Small intestine (tissue), 7 donors: ENCODE data around the gene KIF25. TPM values are rescaled to one million over a fixed set of nuclear protein-coding genes. Genes with fewer than 3 reads are reported as not detected.

ENCODE experiments used
- DNase-seq, 2 donors: peaks; one replicate each; pipeline versions ENCODE4 v3.0.0 to v3.0.0-alpha.2; 2013
- FAIRE-seq: peaks from 2 replicates; lab custom pipeline; 2012; peaks lifted over from hg19 to GRCh38; lab: Jason Lieb, UNC
- H3K27ac ChIP-seq, 3 donors: one replicate each; pipeline ENCODE4 v1.5.1; 2013; ENCODE audit warnings: low read length in 2 of 3, mild to moderate bottlenecking in 2 of 3, control low read depth in 1 of 3, inconsistent platforms in 1 of 3, low read depth in 1 of 3, moderate library complexity in 1 of 3
- H3K27me3 ChIP-seq, 3 donors: one replicate each; pipeline ENCODE4 v1.6.1; 2013; ENCODE audit warnings: low read length in 3 of 3, inconsistent platforms in 1 of 3; ENCODE audit not compliant: control insufficient read depth in 3 of 3, insufficient read depth in 3 of 3
- H3K36me3 ChIP-seq, 3 donors: one replicate each; pipeline ENCODE4 v1.6.1; 2013; ENCODE audit warnings: low read length in 3 of 3, inconsistent platforms in 1 of 3, low read depth in 1 of 3, mild to moderate bottlenecking in 1 of 3, moderate library complexity in 1 of 3; ENCODE audit not compliant: control insufficient read depth in 3 of 3, insufficient read depth in 2 of 3
- H3K4me1 ChIP-seq, 3 donors: one replicate each; pipeline ENCODE4 v1.6.1; 2013; ENCODE audit warnings: low read length in 2 of 3, inconsistent platforms in 1 of 3, low read depth in 1 of 3, mild to moderate bottlenecking in 1 of 3, moderate library complexity in 1 of 3; ENCODE audit not compliant: control insufficient read depth in 3 of 3, insufficient read depth in 2 of 3
- H3K4me3 ChIP-seq, 3 donors: one replicate each; pipeline ENCODE4 v1.5.1; 2013; ENCODE audit warnings: low read length in 3 of 3, control low read depth in 1 of 3, inconsistent platforms in 1 of 3, low read depth in 1 of 3, mild to moderate bottlenecking in 1 of 3, moderate library complexity in 1 of 3
- H3K9me3 ChIP-seq, 2 donors: one replicate each; pipeline ENCODE4 v1.6.1; 2013; ENCODE audit warnings: low read depth in 1 of 2, low read length in 1 of 2; ENCODE audit not compliant: control insufficient read depth in 2 of 2, insufficient read depth in 1 of 2
- WGBS, 3 donors: extraction: QIAGEN DNeasy Blood & Tissue Kit; methylation state at CpG; one replicate each; pipeline ENCODE4 v1.1.7; 2013; 5-methylcytosine and 5-hydroxymethylcytosine counted together
- polyA plus RNA-seq, 4 donors: library from polyadenylated mRNA; stranded (reverse) in 3 of 4; unstranded in 1 of 4; fragments of 200-250 nt in 3 of 4; fragments of 120-200 nt in 1 of 4; gene quantifications; one replicate each; pipeline versions ENCODE4 v1.2.1 to v1.2.3, GENCODE V29; 2013
- donor health status: healthy with polysubstance abuse.
- donor health status: control.
- donor health status: control.
- donor health status: Bipolar disorder and iron deficiency.
- donor health status: healthy.

Gene KIF25
- polyA plus RNA-seq, 4 donors, result 0.16 to 0.66 TPM; not detected in 2

- Histone ChIP-seq H3K4me3 (no peak overlapping the region), H3K27me3 (no peaks in the 10 kb centered on the region), H3K36me3 (no peaks in the 10 kb centered on the region), H3K4me1 (peaks cover 0 to 6% (median 0%) of the 10 kb centered on the region in 3 donors), H3K9me3 (peaks cover 0 to 10% of the 10 kb centered on the region in 2 donors), H3K27ac (no peak overlapping the region)
- FAIRE-seq (no peak), DNase-seq (no peak)
- WGBS, 3 donors, result 41 to 67% (median 51%) methylated on average over 5 of the region's 5 CpGs
Measured at GRCh38 chr6:168021581-168021980, 24.1 kb downstream of the KIF25 start.

- H3K9me3 ChIP-seq, result peaks cover 0 to 10% of the 10 kb centered on the region in 2 donors
- H3K4me3 ChIP-seq, result no peak overlapping the region
- no peaks in the 10 kb centered on the region for H3K27me3 ChIP-seq
- H3K27ac ChIP-seq, result no peak overlapping the region
- no peak for DNase-seq
- no peak for FAIRE-seq
- H3K36me3 ChIP-seq, result no peaks in the 10 kb centered on the region
- 69 to 81% (median 75%) methylated on average over 7 of the region's 7 CpGs for WGBS, 3 donors
- H3K4me1 ChIP-seq, result peaks cover 0 to 6% (median 0%) of the 10 kb centered on the region in 3 donors
Measured at GRCh38 chr6:168022488-168023321, 25.2 kb downstream of the KIF25 start.

- Histone ChIP-seq H3K27ac (no peak overlapping the region), H3K27me3 (no peaks in the 10 kb centered on the region), H3K4me1 (peaks cover 0 to 3% (median 0%) of the 10 kb centered on the region in 3 donors), H3K4me3 (no peak overlapping the region), H3K36me3 (no peaks in the 10 kb centered on the region), H3K9me3 (no peaks in the 10 kb centered on the region)
- DNase-seq, result no peak
- no peak for FAIRE-seq
- 89% methylated on average over 18 of the region's 18 CpGs for WGBS, 3 donors
Measured at GRCh38 chr6:168024951-168025510, 27.6 kb downstream of the KIF25 start.

GRCh38 chr6:168025831-168026710 is 28.6 kb downstream of the KIF25 start:
- H3K4me3 ChIP-seq, result no peak overlapping the region
- H3K27ac ChIP-seq, result no peak overlapping the region
- FAIRE-seq (no peak), DNase-seq (no peak)
- WGBS, 3 donors, result 86 to 94% (median 91%) methylated on average over 20 of the region's 20 CpGs
- no peaks in the 10 kb centered on the region for H3K36me3 ChIP-seq
- H3K27me3 ChIP-seq, result no peaks in the 10 kb centered on the region
- H3K4me1 ChIP-seq, result peaks cover 0 to 3% (median 0%) of the 10 kb centered on the region in 3 donors
- H3K9me3 ChIP-seq, result no peaks in the 10 kb centered on the region

- DNase-seq (no peak), FAIRE-seq (no peak)
- no peak overlapping the region for H3K4me3 ChIP-seq
- 88 to 93% (median 91%) methylated on average over 9 of the region's 9 CpGs for WGBS, 3 donors
- H3K27me3 ChIP-seq, result no peaks in the 10 kb centered on the region
- peaks cover 0 to 4% (median 3%) of the 10 kb centered on the region in 3 donors for H3K4me1 ChIP-seq
- H3K9me3 ChIP-seq, result no peaks in the 10 kb centered on the region
- H3K27ac ChIP-seq, result no peak overlapping the region
- H3K36me3 ChIP-seq, result no peaks in the 10 kb centered on the region
Measured at GRCh38 chr6:168026925-168027324, 29.5 kb downstream of the KIF25 start.

GRCh38 chr6:168027521-168027920 is 30.1 kb downstream of the KIF25 start:
- Histone ChIP-seq H3K4me3 (no peak overlapping the region), H3K9me3 (no peaks in the 10 kb centered on the region), H3K36me3 (no peaks in the 10 kb centered on the region), H3K27me3 (no peaks in the 10 kb centered on the region), H3K4me1 (peaks cover 0 to 5% (median 3%) of the 10 kb centered on the region in 3 donors), H3K27ac (no peak overlapping the region)
- FAIRE-seq (no peak), DNase-seq (no peak)
- WGBS, 3 donors, result 92 to 96% (median 95%) methylated on average over 16 of the region's 16 CpGs

GRCh38 chr6:168028181-168028580 is 30.7 kb downstream of the KIF25 start:
- no peaks in the 10 kb centered on the region for H3K27me3 ChIP-seq
- H3K36me3 ChIP-seq, result no peaks in the 10 kb centered on the region
- WGBS, 3 donors, result 90 to 93% (median 92%) methylated on average over 9 of the region's 9 CpGs
- DNase-seq (no peak), FAIRE-seq (no peak)
- H3K27ac ChIP-seq, result no peak overlapping the region
- H3K4me3 ChIP-seq, result no peak overlapping the region
- peaks cover 0 to 5% (median 3%) of the 10 kb centered on the region in 3 donors for H3K4me1 ChIP-seq
- H3K9me3 ChIP-seq, result no peaks in the 10 kb centered on the region
